Adipocyte (in vitro differentiated cells): ENCODE data around the gene SLC35E2B.
"Not testable (repeated sequence)": the region's sequence is repeated elsewhere in the genome, so short reads cannot be mapped to it uniquely, and the experiment has no call there.

Experiments used
- DNase-seq: peaks from one replicate; pipeline ENCODE4 v3.0.0-alpha.2; 2015; ENCODE audit warnings: low read depth
- H3K27me3 ChIP-seq: replicated peaks from 2 replicates; pipeline ENCODE4 v1.7.0; 2013; ENCODE audit warnings: mild to moderate bottlenecking, low read length, moderate library complexity; ENCODE audit not compliant: control insufficient read depth, insufficient read depth
- H3K36me3 ChIP-seq: 2 replicates; pipeline ENCODE4 v1.7.0; 2013; ENCODE audit warnings: low read length, mild to moderate bottlenecking, moderate library complexity; ENCODE audit not compliant: control insufficient read depth, insufficient read depth, severe bottlenecking
- H3K4me1 ChIP-seq: 2 replicates; pipeline ENCODE4 v1.7.0; 2013; ENCODE audit warnings: mild to moderate bottlenecking, low read length, moderate library complexity; ENCODE audit not compliant: control insufficient read depth, insufficient read depth
- H3K4me3 ChIP-seq: 2 replicates; pipeline ENCODE4 v1.7.0; 2013; ENCODE audit warnings: mild to moderate bottlenecking, low read length, moderate library complexity
- H3K9ac ChIP-seq: 2 replicates; pipeline ENCODE4 v1.7.0; 2013; ENCODE audit warnings: mild to moderate bottlenecking, low read length, moderate library complexity
- H3K9me3 ChIP-seq: 2 replicates; pipeline ENCODE4 v1.7.0; 2013; ENCODE audit warnings: mild to moderate bottlenecking, low read length, moderate library complexity; ENCODE audit not compliant: control insufficient read depth

SLC35E2B gene

GRCh38 chr1:1669468-1670440 lies 22.8 kb downstream of the SLC35E2B start:
- Histone ChIP-seq H3K9me3 (no peaks in the 10 kb centered on the region), H3K4me1 (no peaks in the 10 kb centered on the region), H3K36me3 (peaks cover 60% of the 10 kb centered on the region), H3K9ac (no peak overlapping the region), H3K4me3 (no peak overlapping the region), H3K27me3 (no peaks in the 10 kb centered on the region)
- no peak for DNase-seq

GRCh38 chr1:1666526-1666925 lies 26.1 kb downstream of the SLC35E2B start:
- Histone ChIP-seq H3K9me3 (no peaks in the 10 kb centered on the region), H3K4me1 (peaks cover 10% of the 10 kb centered on the region), H3K4me3 (no peak overlapping the region), H3K36me3 (peaks cover 47% of the 10 kb centered on the region), H3K9ac (no peak overlapping the region), H3K27me3 (no peaks in the 10 kb centered on the region)
- no peak for DNase-seq

GRCh38 chr1:1665815-1666251 lies 26.8 kb downstream of the SLC35E2B start:
- peaks cover 13% of the 10 kb centered on the region for H3K4me1 ChIP-seq
- peaks cover 40% of the 10 kb centered on the region for H3K36me3 ChIP-seq
- H3K4me3 ChIP-seq = no peak overlapping the region
- no peaks in the 10 kb centered on the region for H3K9me3 ChIP-seq
- H3K27me3 ChIP-seq = no peaks in the 10 kb centered on the region
- H3K9ac ChIP-seq = no peak overlapping the region
- DNase-seq = peak; percentile 25

- H3K4me1 ChIP-seq = peaks cover 13% of the 10 kb centered on the region
- peaks cover 37% of the 10 kb centered on the region for H3K36me3 ChIP-seq
- H3K4me3 ChIP-seq = no peak overlapping the region
- DNase-seq = no peak
- no peak overlapping the region for H3K9ac ChIP-seq
- H3K9me3 ChIP-seq = no peaks in the 10 kb centered on the region
- no peaks in the 10 kb centered on the region for H3K27me3 ChIP-seq
These were observed 27.4 kb downstream of the SLC35E2B start for GRCh38 chr1:1664941-1665814.

GRCh38 chr1:1664318-1664717 lies 28.3 kb downstream of the SLC35E2B start:
- not testable (repeated sequence) for H3K27me3 ChIP-seq, DNase-seq, H3K9me3 ChIP-seq, H3K9ac ChIP-seq, H3K4me3 ChIP-seq
- Histone ChIP-seq H3K4me1 (peaks cover 13% of the 10 kb centered on the region), H3K36me3 (peaks cover 30% of the 10 kb centered on the region)

- DNase-seq = peak; percentile 12
- not testable (repeated sequence) for H3K9me3 ChIP-seq, H3K27me3 ChIP-seq
- peak overlapping the region; percentile 77 for H3K9ac ChIP-seq
- H3K4me1 ChIP-seq = peaks cover 13% of the 10 kb centered on the region
- H3K4me3 ChIP-seq = peak overlapping the region; percentile 52
- H3K36me3 ChIP-seq = peaks cover 22% of the 10 kb centered on the region
These were observed 29.6 kb downstream of the SLC35E2B start for GRCh38 chr1:1662830-1663560.

GRCh38 chr1:1662392-1662791 lies 30.2 kb downstream of the SLC35E2B start:
- not testable (repeated sequence) for H3K27me3 ChIP-seq, H3K9me3 ChIP-seq
- peak; percentile 78 for DNase-seq
- Histone ChIP-seq H3K4me3 (peak overlapping the region; percentile 52), H3K36me3 (peaks cover 20% of the 10 kb centered on the region), H3K9ac (peak overlapping the region; percentile 77), H3K4me1 (peaks cover 13% of the 10 kb centered on the region)

GRCh38 chr1:1658583-1659549 lies 33.7 kb downstream of the SLC35E2B start, which contains the start of gene CDK11B:
CDK11B (minus strand) TSS chr1:1659004; CDS start chr1:1657485, 1,519 bp downstream.
- Histone ChIP-seq H3K4me3 (peak within 1 kb of the TSS; percentile 80), H3K9ac (peak within 1 kb of the TSS; percentile 88), H3K36me3 (peaks cover 26% of the 10 kb centered on the region), H3K4me1 (peaks cover 13% of the 10 kb centered on the region)
- peak; percentile 94 for DNase-seq
- not testable (repeated sequence) for H3K9me3 ChIP-seq, H3K27me3 ChIP-seq

- not testable (repeated sequence) for H3K4me1 ChIP-seq, H3K9ac ChIP-seq, DNase-seq, H3K4me3 ChIP-seq, H3K9me3 ChIP-seq, H3K27me3 ChIP-seq
- H3K36me3 ChIP-seq = peaks cover 55% of the 10 kb centered on the region
These were observed 44.3 kb downstream of the SLC35E2B start for GRCh38 chr1:1648265-1648664.
